ENCODE data around the gene SLC1A4. TPM values are rescaled to one million over a fixed set of nuclear protein-coding genes. Genes with fewer than 3 reads are reported as not detected.

Gene SLC1A4
- total RNA-seq, 4 donors from 2014 or later = 5.9 to 18.7 (median 9.1) TPM

DNA sequence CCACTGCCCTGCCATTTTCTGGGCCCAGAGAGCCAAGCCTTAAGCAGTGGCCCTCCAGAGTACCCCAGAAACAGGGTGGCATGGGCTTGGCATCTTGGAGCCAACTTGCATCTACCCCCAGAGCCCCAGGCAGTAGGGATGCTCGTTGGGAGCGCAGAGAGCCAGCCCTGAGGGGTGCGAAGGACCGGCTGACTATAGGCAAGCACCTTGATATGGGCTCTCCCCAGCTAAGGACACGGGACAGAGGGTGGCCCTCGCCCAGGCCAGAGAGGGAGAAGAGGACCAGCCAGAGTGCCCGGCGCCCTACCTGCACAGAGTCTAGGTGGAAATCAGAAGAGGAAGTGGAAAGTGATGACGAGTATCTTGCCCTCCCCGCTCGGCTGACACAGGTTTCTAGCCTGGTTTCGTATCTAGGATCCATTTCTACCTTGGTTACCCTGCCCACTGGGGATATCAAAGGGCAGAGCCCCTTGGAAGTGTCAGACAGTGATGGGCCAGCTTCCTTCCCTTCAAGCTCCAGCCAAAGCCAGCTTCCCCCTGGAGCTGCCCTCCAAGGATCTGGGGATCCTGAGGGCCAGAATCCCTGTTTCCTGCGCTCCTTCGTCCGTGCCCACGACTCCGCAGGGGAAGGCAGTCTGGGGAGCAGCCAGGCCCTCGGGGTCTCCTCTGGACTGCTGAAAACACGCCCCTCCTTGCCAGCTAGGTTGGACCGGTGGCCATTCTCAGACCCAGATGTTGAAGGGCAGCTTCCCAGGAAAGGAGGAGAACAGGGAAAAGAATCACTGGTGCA, 83.2 kb downstream of the SLC1A4 start:
- no peak for TF ChIP-seq POLR2A (IDR thresholded peaks at IDR 0.05)
- TF ChIP-seq, protein P1, sequence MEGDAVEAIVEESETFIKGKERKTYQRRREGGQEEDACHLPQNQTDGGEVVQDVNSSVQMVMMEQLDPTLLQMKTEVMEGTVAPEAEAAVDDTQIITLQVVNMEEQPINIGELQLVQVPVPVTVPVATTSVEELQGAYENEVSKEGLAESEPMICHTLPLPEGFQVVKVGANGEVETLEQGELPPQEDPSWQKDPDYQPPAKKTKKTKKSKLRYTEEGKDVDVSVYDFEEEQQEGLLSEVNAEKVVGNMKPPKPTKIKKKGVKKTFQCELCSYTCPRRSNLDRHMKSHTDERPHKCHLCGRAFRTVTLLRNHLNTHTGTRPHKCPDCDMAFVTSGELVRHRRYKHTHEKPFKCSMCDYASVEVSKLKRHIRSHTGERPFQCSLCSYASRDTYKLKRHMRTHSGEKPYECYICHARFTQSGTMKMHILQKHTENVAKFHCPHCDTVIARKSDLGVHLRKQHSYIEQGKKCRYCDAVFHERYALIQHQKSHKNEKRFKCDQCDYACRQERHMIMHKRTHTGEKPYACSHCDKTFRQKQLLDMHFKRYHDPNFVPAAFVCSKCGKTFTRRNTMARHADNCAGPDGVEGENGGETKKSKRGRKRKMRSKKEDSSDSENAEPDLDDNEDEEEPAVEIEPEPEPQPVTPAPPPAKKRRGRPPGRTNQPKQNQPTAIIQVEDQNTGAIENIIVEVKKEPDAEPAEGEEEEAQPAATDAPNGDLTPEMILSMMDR (IDR thresholded peaks at IDR 0.05) = no peak
- no peak for TF ChIP-seq EP300 (IDR thresholded peaks at IDR 0.05; ENCODE audit: low read depth)
- no peak for TF ChIP-seq POLR2AphosphoS5 (IDR thresholded peaks at IDR 0.05)
- no peaks in the 10 kb centered on the region for H3K9me3 ChIP-seq
- H3K4me3 ChIP-seq = no peak overlapping the region
- DNase-seq = no peak
- no peaks in the 10 kb centered on the region for H3K27me3 ChIP-seq
- in situ Hi-C loops (cut with MboI; ENCODE audit: low pct_ligation_motif_present in 1 of 4, low pct_unique_long_range_greater_than_20kb in 1 of 4, low sequenced_read_pairs in 3 of 4) = loop anchor here in 3 of 4 donors (25.0 kb wide), 2 partner anchors 115 to 490 kb away; no protein-coding TSS in a partner anchor
- peaks cover 0 to 4% (median 0%) of the 10 kb centered on the region in 4 donors for H3K36me3 ChIP-seq
- peaks cover 31 to 58% (median 36%) of the 10 kb centered on the region in 4 donors for H3K4me1 ChIP-seq
- H3K27ac ChIP-seq = no peak overlapping the region
- intact Hi-C loops (cut with DNase I; ENCODE audit: low total_unique reads) = no loop called here
- WGBS, 2 donors (ENCODE audit: low coverage in 1 of 2) = 76 to 91% methylated on average over 6 to 20 of the region's 20 CpGs

Small RNA genes within 50 kb of the gene (small RNA-seq; reads per million reads assigned to genes)
- gene RNU6-548P = 0 reads per million in 4 donors

Other genes with a start within 250 kb of the SLC1A4 start
- gene CEP68, start 67.0 kb downstream of the SLC1A4 start, total RNA-seq = 10 to 100 TPM; 11.6 to 32.2 (median 15.9) TPM
- 10 to 100 TPM; 16.9 to 98.3 (median 55.0) TPM for gene RAB1A, start 140.7 kb downstream of the SLC1A4 start, total RNA-seq
- 100 to 1,000 TPM in 1 of 4 donors, 10 to 100 TPM in 3; 56.9 to 123 (median 81.8) TPM for gene ACTR2, start 238.4 kb downstream of the SLC1A4 start, total RNA-seq

Data from transverse colon (tissue), 4 donors.